IMR-90 (cell line): ENCODE measurements around the gene SORL1.

Experiments
- CEBPB ChIP-seq: IDR thresholded peaks from 2 replicates; pipeline ENCODE4 v1.6.1; 2012; ENCODE audit warnings: low read depth, low read length, improper control_type of control experiment
- CTCF ChIP-seq: conservative IDR thresholded peaks from 2 replicates; pipeline ENCODE4 v1.5.1; 2012; ENCODE audit warnings: mild to moderate bottlenecking, low read depth, low read length, improper control_type of control experiment
- POLR2A ChIP-seq: IDR thresholded peaks from 2 replicates; pipeline ENCODE4 v1.6.1; 2012; ENCODE audit warnings: mild to moderate bottlenecking, low read depth, low read length
- RAD21 ChIP-seq: IDR thresholded peaks from 2 replicates; pipeline ENCODE4 v1.6.1; 2012; ENCODE audit warnings: low read length, improper control_type of control experiment

- TF ChIP-seq CTCF (no peak), CEBPB (no peak), RAD21 (no peak), POLR2A (no peak)
Measured at GRCh38 chr11:121500275-121500674, 48.2 kb downstream of the SORL1 start.
